ENCODE measurements around the gene NUP107.

Gene NUP107

DNA sequence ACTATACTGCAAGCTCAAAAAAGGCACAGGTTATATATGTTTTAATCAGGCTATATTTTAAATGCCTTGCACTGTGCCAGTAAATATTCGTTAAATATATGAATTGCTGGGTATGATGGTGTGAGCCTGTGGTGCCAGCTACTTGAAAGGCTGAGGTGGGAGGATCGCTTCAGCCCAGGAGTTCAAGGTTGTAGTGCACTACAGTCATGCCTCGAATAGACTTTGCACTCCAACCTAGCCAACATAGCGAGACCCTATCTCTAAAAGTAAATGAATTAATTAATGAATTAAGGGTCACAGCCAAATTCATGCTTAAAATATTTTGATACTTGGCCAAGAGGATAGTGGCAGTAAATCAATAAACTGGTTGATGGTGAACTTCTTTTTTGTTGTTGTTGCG is 99.0 kb downstream of the NUP107 start (continued):
- TF ChIP-seq ZFP30 (CRISPR knock-in tag; IDR thresholded peaks at IDR 0.05) (no peak), ISL1 (CRISPR knock-in tag; IDR thresholded peaks at IDR 0.05) (no peak), ARNTL (CRISPR knock-in tag; IDR thresholded peaks at IDR 0.05; ENCODE audit: borderline replicate concordance, low read depth) (no peak), ZNF8 (CRISPR knock-in tag; IDR thresholded peaks at IDR 0.05) (no peak), ZC3H10 (CRISPR knock-in tag; IDR thresholded peaks at IDR 0.05) (no peak), ESRRG (CRISPR knock-in tag; IDR thresholded peaks at IDR 0.05) (no peak), ZNF70 (CRISPR knock-in tag; IDR thresholded peaks at IDR 0.05) (no peak), ZNF565 (CRISPR knock-in tag; conservative IDR thresholded peaks at IDR 0.05; ENCODE audit: low read depth) (no peak), ZFP3 (CRISPR knock-in tag; IDR thresholded peaks at IDR 0.05) (no peak), PPARA (CRISPR knock-in tag; IDR thresholded peaks at IDR 0.05; ENCODE audit: borderline replicate concordance) (no peak), OSR1 (CRISPR knock-in tag; IDR thresholded peaks at IDR 0.05) (no peak), TOX (CRISPR knock-in tag; IDR thresholded peaks at IDR 0.05; ENCODE audit: borderline replicate concordance) (no peak), TCF4 (CRISPR knock-in tag; IDR thresholded peaks at IDR 0.05; ENCODE audit: borderline replicate concordance) (no peak)
- TF ChIP-seq, protein P1, sequence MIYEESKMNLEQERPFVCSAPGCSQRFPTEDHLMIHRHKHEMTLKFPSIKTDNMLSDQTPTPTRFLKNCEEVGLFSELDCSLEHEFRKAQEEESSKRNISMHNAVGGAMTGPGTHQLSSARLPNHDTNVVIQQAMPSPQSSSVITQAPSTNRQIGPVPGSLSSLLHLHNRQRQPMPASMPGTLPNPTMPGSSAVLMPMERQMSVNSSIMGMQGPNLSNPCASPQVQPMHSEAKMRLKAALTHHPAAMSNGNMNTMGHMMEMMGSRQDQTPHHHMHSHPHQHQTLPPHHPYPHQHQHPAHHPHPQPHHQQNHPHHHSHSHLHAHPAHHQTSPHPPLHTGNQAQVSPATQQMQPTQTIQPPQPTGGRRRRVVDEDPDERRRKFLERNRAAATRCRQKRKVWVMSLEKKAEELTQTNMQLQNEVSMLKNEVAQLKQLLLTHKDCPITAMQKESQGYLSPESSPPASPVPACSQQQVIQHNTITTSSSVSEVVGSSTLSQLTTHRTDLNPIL (CRISPR knock-in tag; IDR thresholded peaks at IDR 0.05; ENCODE audit: low read depth): no peak

DNA sequence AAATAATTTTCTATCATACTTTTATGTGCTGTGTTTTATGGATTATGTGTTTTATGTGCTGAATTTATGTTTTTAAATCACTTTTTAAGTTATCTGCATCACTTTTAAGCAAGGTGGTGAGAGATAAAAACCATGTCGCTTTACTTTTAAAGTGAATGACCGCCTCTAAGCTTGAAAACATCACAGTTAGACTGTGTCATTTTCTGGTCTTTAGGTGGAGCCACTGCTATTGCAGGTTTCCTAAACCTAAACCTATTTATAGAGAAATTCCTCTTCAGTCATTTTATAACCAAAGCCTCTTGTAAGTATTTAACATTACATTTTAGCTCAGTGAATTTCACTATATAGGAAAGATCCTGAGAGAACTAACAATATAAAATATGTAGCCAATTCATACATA is 100.2 kb downstream of the NUP107 start:
- no peak for TF ChIP-seq PPARA (CRISPR knock-in tag; IDR thresholded peaks at IDR 0.05; ENCODE audit: borderline replicate concordance)
- TF ChIP-seq ZNF565 (CRISPR knock-in tag; conservative IDR thresholded peaks at IDR 0.05; ENCODE audit: low read depth): no peak
- TF ChIP-seq, protein P2, sequence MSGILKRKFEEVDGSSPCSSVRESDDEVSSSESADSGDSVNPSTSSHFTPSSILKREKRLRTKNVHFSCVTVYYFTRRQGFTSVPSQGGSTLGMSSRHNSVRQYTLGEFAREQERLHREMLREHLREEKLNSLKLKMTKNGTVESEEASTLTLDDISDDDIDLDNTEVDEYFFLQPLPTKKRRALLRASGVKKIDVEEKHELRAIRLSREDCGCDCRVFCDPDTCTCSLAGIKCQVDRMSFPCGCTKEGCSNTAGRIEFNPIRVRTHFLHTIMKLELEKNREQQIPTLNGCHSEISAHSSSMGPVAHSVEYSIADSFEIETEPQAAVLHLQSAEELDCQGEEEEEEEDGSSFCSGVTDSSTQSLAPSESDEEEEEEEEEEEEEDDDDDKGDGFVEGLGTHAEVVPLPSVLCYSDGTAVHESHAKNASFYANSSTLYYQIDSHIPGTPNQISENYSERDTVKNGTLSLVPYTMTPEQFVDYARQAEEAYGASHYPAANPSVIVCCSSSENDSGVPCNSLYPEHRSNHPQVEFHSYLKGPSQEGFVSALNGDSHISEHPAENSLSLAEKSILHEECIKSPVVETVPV (CRISPR knock-in tag; IDR thresholded peaks at IDR 0.05): no peak
- TF ChIP-seq TOX (CRISPR knock-in tag; IDR thresholded peaks at IDR 0.05; ENCODE audit: borderline replicate concordance): no peak
- no peak for TF ChIP-seq ZNF8 (CRISPR knock-in tag; IDR thresholded peaks at IDR 0.05)
- TF ChIP-seq ZNF70 (CRISPR knock-in tag; IDR thresholded peaks at IDR 0.05): no peak
- no peak for TF ChIP-seq ZFP30 (CRISPR knock-in tag; IDR thresholded peaks at IDR 0.05)
- TF ChIP-seq, protein P1 (CRISPR knock-in tag; IDR thresholded peaks at IDR 0.05; ENCODE audit: low read depth): no peak
- no peak for TF ChIP-seq BACH2 (CRISPR knock-in tag; IDR thresholded peaks at IDR 0.05; ENCODE audit: borderline replicate concordance)
- peak; percentile 63 for ATAC-seq

DNA sequence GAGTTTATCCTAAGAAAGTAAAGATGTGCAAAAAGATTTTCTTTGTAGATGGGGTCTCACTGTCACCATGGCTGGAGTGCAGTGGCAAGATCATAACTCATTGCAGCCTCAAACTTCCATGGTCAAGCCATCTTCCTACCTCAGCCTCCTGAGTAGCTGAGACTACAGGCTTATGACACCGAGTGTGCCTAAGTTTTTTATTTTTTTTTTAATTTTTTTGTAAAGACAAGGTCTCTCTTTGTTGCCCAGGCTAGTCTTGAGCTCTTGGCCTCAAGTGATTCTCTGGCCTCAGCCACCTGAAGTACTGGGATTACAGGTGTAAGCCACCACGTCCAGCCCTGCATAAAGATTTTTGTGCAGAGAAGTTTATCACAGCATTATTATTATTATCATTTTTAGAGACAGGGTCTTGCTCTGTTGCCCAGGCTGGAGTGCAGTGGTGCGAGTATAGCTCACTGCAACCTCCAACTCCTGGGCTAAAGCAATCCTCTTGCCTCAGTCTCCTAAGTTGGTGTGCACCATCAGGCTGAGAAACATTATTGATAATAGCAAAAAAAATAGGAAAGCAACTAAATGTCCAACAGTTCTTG is 101.9 kb downstream of the NUP107 start:
- no peak for ATAC-seq
- no peak for TF ChIP-seq ESRRG (CRISPR knock-in tag; IDR thresholded peaks at IDR 0.05)
- TF ChIP-seq OSR1 (CRISPR knock-in tag; IDR thresholded peaks at IDR 0.05): no peak
- TF ChIP-seq, protein P2 (CRISPR knock-in tag; IDR thresholded peaks at IDR 0.05): no peak
- TF ChIP-seq, protein P3, sequence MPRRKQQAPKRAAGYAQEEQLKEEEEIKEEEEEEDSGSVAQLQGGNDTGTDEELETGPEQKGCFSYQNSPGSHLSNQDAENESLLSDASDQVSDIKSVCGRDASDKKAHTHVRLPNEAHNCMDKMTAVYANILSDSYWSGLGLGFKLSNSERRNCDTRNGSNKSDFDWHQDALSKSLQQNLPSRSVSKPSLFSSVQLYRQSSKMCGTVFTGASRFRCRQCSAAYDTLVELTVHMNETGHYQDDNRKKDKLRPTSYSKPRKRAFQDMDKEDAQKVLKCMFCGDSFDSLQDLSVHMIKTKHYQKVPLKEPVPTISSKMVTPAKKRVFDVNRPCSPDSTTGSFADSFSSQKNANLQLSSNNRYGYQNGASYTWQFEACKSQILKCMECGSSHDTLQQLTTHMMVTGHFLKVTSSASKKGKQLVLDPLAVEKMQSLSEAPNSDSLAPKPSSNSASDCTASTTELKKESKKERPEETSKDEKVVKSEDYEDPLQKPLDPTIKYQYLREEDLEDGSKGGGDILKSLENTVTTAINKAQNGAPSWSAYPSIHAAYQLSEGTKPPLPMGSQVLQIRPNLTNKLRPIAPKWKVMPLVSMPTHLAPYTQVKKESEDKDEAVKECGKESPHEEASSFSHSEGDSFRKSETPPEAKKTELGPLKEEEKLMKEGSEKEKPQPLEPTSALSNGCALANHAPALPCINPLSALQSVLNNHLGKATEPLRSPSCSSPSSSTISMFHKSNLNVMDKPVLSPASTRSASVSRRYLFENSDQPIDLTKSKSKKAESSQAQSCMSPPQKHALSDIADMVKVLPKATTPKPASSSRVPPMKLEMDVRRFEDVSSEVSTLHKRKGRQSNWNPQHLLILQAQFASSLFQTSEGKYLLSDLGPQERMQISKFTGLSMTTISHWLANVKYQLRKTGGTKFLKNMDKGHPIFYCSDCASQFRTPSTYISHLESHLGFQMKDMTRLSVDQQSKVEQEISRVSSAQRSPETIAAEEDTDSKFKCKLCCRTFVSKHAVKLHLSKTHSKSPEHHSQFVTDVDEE (CRISPR knock-in tag; IDR thresholded peaks at IDR 0.05): no peak
- no peak for TF ChIP-seq CSDC2 (CRISPR knock-in tag; IDR thresholded peaks at IDR 0.05)
